Progenitor cell of endocrine pancreas (in vitro differentiated cells): ENCODE measurements around the gene RAP2A. TPM values are rescaled to one million over a fixed set of nuclear protein-coding genes. Genes with fewer than 3 reads are reported as not detected.
A peak's percentile ranks its signal among the peaks of the same experiment; 100 is the strongest.

Experiments used
- DNase-seq: peaks from one replicate; pipeline ENCODE4 v3.0.0; 2021; ENCODE audit warnings: low spot score; ENCODE audit not compliant: unreplicated experiment
- H3K27ac Mint-ChIP-seq: 2 replicates; pipeline ENCODE4 v1.8.0; 2021; ENCODE audit warnings: mild to moderate bottlenecking, moderate library complexity, mixed read lengths
- H3K27me3 Mint-ChIP-seq: 2 replicates; pipeline ENCODE4 v1.8.0; 2021; ENCODE audit warnings: mixed read lengths
- H3K36me3 Mint-ChIP-seq: 2 replicates; pipeline ENCODE4 v1.8.0; 2022; ENCODE audit warnings: mixed read lengths; ENCODE audit not compliant: insufficient read depth
- H3K4me1 Mint-ChIP-seq: 2 replicates; pipeline ENCODE4 v1.8.0; 2021; ENCODE audit warnings: low read depth, mixed read lengths
- H3K4me3 Mint-ChIP-seq: 2 replicates; pipeline ENCODE4 v1.8.0; 2021; ENCODE audit warnings: low read depth, mild to moderate bottlenecking, moderate library complexity, mixed read lengths
- H3K9me3 Mint-ChIP-seq: 2 replicates; pipeline ENCODE4 v1.8.0; 2021; ENCODE audit warnings: low read depth, mixed read lengths
- CTCF ChIP-seq: fragments of 200-600 bp; sonication (generic); IDR thresholded peaks from one replicate; pipeline ENCODE4 v1.5.0; 2021; ENCODE audit warnings: antibody characterized with exemption, mild to moderate bottlenecking; ENCODE audit not compliant: unreplicated experiment
- total RNA-seq: library from RNA; stranded (reverse); gene quantifications from 2 replicates; pipeline ENCODE4 v1.2.1, GENCODE V29; 2021

The RAP2A gene
- total RNA-seq, 1 donor from 2014 or later, result 35.1 TPM

- H3K4me3 Mint-ChIP-seq, result no peak overlapping the region
- peaks cover 13% of the 10 kb centered on the region for H3K9me3 Mint-ChIP-seq
- TF ChIP-seq CTCF, result no peak
- H3K27ac Mint-ChIP-seq, result no peak overlapping the region
- H3K4me1 Mint-ChIP-seq, result no peaks in the 10 kb centered on the region
- DNase-seq, result no peak
- H3K36me3 Mint-ChIP-seq, result peaks cover 3% of the 10 kb centered on the region
- no peaks in the 10 kb centered on the region for H3K27me3 Mint-ChIP-seq
These were observed 58.9 kb downstream of the RAP2A start for GRCh38 chr13:97492684-97493371.

DNA sequence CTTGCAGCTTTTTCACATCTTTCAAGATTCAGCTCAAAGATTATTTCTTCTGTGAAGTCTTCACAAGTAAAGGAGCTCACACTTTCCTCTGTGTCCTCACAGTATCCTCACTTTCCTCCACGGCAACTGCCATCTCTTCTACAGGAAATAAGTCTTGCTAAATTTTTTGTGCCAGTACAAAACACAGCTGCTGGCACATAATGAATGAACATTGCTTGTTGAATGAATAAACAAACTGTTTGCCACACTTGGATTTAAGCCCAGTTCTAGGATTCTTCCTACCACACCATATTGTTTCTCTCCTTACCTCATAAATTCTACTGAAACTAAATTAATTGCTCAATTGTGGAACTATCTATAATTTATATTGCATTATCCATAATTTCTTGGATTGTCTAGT is 59.5 kb downstream of the RAP2A start:
- Mint-ChIP-seq H3K9me3 (peaks cover 13% of the 10 kb centered on the region), H3K36me3 (peaks cover 3% of the 10 kb centered on the region), H3K4me3 (no peak overlapping the region), H3K4me1 (peaks cover 2% of the 10 kb centered on the region), H3K27me3 (no peaks in the 10 kb centered on the region), H3K27ac (no peak overlapping the region)
- no peak for TF ChIP-seq CTCF
- DNase-seq, result no peak

- no peak for TF ChIP-seq CTCF
- Mint-ChIP-seq H3K4me1 (peaks cover 2% of the 10 kb centered on the region), H3K4me3 (no peak overlapping the region), H3K9me3 (peaks cover 7% of the 10 kb centered on the region), H3K27ac (peak overlapping the region; percentile 65), H3K27me3 (no peaks in the 10 kb centered on the region), H3K36me3 (peaks cover 1% of the 10 kb centered on the region)
- DNase-seq, result no peak
These were observed 61.7 kb downstream of the RAP2A start for GRCh38 chr13:97495678-97496077.

GRCh38 chr13:97496511-97496910 is 62.5 kb downstream of the RAP2A start:
- Mint-ChIP-seq H3K36me3 (no peaks in the 10 kb centered on the region), H3K9me3 (no peaks in the 10 kb centered on the region), H3K4me1 (peaks cover 2% of the 10 kb centered on the region), H3K27ac (peak overlapping the region; percentile 9), H3K4me3 (no peak overlapping the region), H3K27me3 (no peaks in the 10 kb centered on the region)
- no peak for TF ChIP-seq CTCF
- no peak for DNase-seq

GRCh38 chr13:97497400-97497799 is 63.4 kb downstream of the RAP2A start:
- H3K4me3 Mint-ChIP-seq, result no peak overlapping the region

More at GRCh38 chr13:97497400-97497799, 63.4 kb downstream of the RAP2A start:
- Mint-ChIP-seq H3K9me3 (no peaks in the 10 kb centered on the region), H3K27ac (no peak overlapping the region), H3K27me3 (no peaks in the 10 kb centered on the region), H3K4me1 (peaks cover 2% of the 10 kb centered on the region), H3K36me3 (no peaks in the 10 kb centered on the region)
- TF ChIP-seq CTCF, result no peak
- no peak for DNase-seq
